CD14-positive monocyte (primary cell): ENCODE data around the gene FOXK2. TPM values are rescaled to one million over a fixed set of nuclear protein-coding genes. Genes with fewer than 3 reads are reported as not detected.
A peak's percentile ranks its signal among the peaks of the same experiment; 100 is the strongest.

ENCODE experiments used
- DNase-seq, 3 donors: peaks; one replicate each; pipeline ENCODE4 v3.0.0-alpha.2; 2011 to 2022
- H2AFZ ChIP-seq: 2 replicates; pipeline ENCODE4 v1.6.0; 2012; ENCODE audit warnings: mild to moderate bottlenecking, low read depth, low read length, inconsistent platforms; ENCODE audit not compliant: insufficient read depth, poor library complexity, severe bottlenecking
- H3K27ac ChIP-seq, 2 donors: 1 replicate in 1 of 2; 2 replicates in 1 of 2; pipeline ENCODE4 v1.5.1; 2012 to 2013; ENCODE audit warnings: low read length in 2 of 2, control low read depth in 1 of 2, inconsistent platforms in 1 of 2, low read depth in 1 of 2, mild to moderate bottlenecking in 1 of 2
- H3K27me3 ChIP-seq, 2 donors: one replicate each; pipeline versions ENCODE4 v1.6.0 to v1.6.1; 2011 to 2013; ENCODE audit warnings: low read length in 2 of 2; ENCODE audit not compliant: control insufficient read depth in 2 of 2, insufficient read depth in 2 of 2
- H3K36me3 ChIP-seq, 2 donors: replicated peaks in 1 of 2; 1 replicate in 1 of 2; 2 replicates in 1 of 2; pipeline versions ENCODE4 v1.5.1 to v1.6.1; 2012 to 2013; ENCODE audit warnings: low read length in 2 of 2, control low read depth in 1 of 2, inconsistent platforms in 1 of 2, mild to moderate bottlenecking in 1 of 2; ENCODE audit not compliant: insufficient read depth in 2 of 2, control insufficient read depth in 1 of 2
- H3K4me1 ChIP-seq, 2 donors: 1 replicate in 1 of 2; 2 replicates in 1 of 2; pipeline versions ENCODE4 v1.5.1 to v1.6.1; 2012 to 2013; ENCODE audit warnings: low read length in 2 of 2, control low read depth in 1 of 2, inconsistent platforms in 1 of 2, mild to moderate bottlenecking in 1 of 2, moderate library complexity in 1 of 2; ENCODE audit not compliant: insufficient read depth in 2 of 2, control insufficient read depth in 1 of 2
- H3K4me2 ChIP-seq: replicated peaks from 2 replicates; pipeline ENCODE3; 2012; ENCODE audit warnings: low read length, moderate library complexity, mild to moderate bottlenecking; ENCODE audit not compliant: poor library complexity, severe bottlenecking; ENCODE audit errors: extremely low read depth
- H3K4me3 ChIP-seq, 3 experiments: fragments of 200-600 bp in 1 of 3; sonication (generic) in 1 of 3; replicated peaks in 1 of 3; 1 replicate in 2 of 3; 2 replicates in 1 of 3; pipeline ENCODE4 v1.5.1; 2011 to 2013; ENCODE audit warnings: low read length in 3 of 3, mild to moderate bottlenecking in 3 of 3, control low read depth in 2 of 3, low read depth in 2 of 3, inconsistent platforms in 1 of 3, moderate library complexity in 1 of 3
- H3K79me2 ChIP-seq: 2 replicates; pipeline ENCODE4 v1.6.0; 2012; ENCODE audit warnings: mild to moderate bottlenecking, control low read depth, inconsistent platforms, low read length, moderate library complexity; ENCODE audit not compliant: insufficient read depth
- H3K9ac ChIP-seq: 2 replicates; pipeline ENCODE4 v1.6.0; 2017; ENCODE audit warnings: low read length, mild to moderate bottlenecking; ENCODE audit not compliant: insufficient read depth, poor library complexity, severe bottlenecking
- H3K9me3 ChIP-seq, 2 donors: replicated peaks in 1 of 2; 1 replicate in 1 of 2; 2 replicates in 1 of 2; pipeline versions ENCODE4 v1.5.1 to v1.6.1; 2012 to 2013; ENCODE audit warnings: low read length in 2 of 2, control low read depth in 1 of 2; ENCODE audit not compliant: control insufficient read depth in 1 of 2, insufficient read depth in 1 of 2
- H4K20me1 ChIP-seq: 2 replicates; pipeline ENCODE4 v1.6.0; 2012; ENCODE audit warnings: mild to moderate bottlenecking, low read length, control low read depth, moderate library complexity; ENCODE audit not compliant: insufficient read depth
- H3K27ac Mint-ChIP-seq, 7 donors: one replicate each; pipeline ENCODE4 v1.8.0; 2020; ENCODE audit warnings: mild to moderate bottlenecking in 7 of 7, mixed read lengths in 7 of 7, moderate library complexity in 6 of 7, inconsistent platforms in 2 of 7
- H3K27me3 Mint-ChIP-seq, 3 donors: one replicate each; pipeline ENCODE4 v1.8.0; 2021 to 2022; ENCODE audit warnings: low read depth in 3 of 3, mild to moderate bottlenecking in 3 of 3, mixed read lengths in 3 of 3, moderate library complexity in 3 of 3, inconsistent platforms in 1 of 3
- H3K36me3 Mint-ChIP-seq, 2 donors: one replicate each; pipeline ENCODE4 v1.8.0; 2020; ENCODE audit warnings: mixed read lengths in 2 of 2, inconsistent platforms in 1 of 2, mild to moderate bottlenecking in 1 of 2
- H3K4me1 Mint-ChIP-seq: one replicate; pipeline ENCODE4 v1.8.0; 2020; ENCODE audit warnings: mild to moderate bottlenecking, mixed read lengths
- H3K4me3 Mint-ChIP-seq, 2 donors: one replicate each; pipeline ENCODE4 v1.8.0; 2020; ENCODE audit warnings: mild to moderate bottlenecking in 2 of 2, mixed read lengths in 2 of 2, moderate library complexity in 1 of 2
- H3K9me3 Mint-ChIP-seq, 7 donors: one replicate each; pipeline ENCODE4 v1.8.0; 2020 to 2022; ENCODE audit warnings: mixed read lengths in 7 of 7, mild to moderate bottlenecking in 6 of 7, moderate library complexity in 6 of 7, inconsistent platforms in 2 of 7
- WGBS: methylation state at CpG from one replicate; pipeline ENCODE4 v1.1.5; 2013; ENCODE audit warnings: missing lambda C conversion rate; ENCODE audit not compliant: insufficient coverage; 5-methylcytosine and 5-hydroxymethylcytosine counted together
- intact Hi-C, 2 donors: fragments of 100-400 bp; cut with micrococcal nuclease; formaldehyde crosslinking; loops; one replicate each; pipeline versions ENCODE4 v1.15.0 to v1.15.1; 2023
- polyA plus RNA-seq, 3 donors: library from polyadenylated mRNA; depleted of rRNA in 1 of 3; unstranded in 2 of 3; stranded (reverse) in 1 of 3; fragments of 300-500 nt in 2 of 3; fragments of >200 nt in 1 of 3; fragmentation: Illumina TruSeq in 2 of 3; gene quantifications; 1 replicate in 2 of 3; 2 replicates in 1 of 3; pipeline ENCODE4 v1.2.3, GENCODE V29; 2012 to 2021
- TF ChIP-seq, protein P1 (sequence below): fragments of 200-600 bp; IDR thresholded peaks from one replicate; pipeline ENCODE4 v1.8.0; 2022; ENCODE audit warnings: antibody characterized with exemption, mild to moderate bottlenecking

Gene FOXK2
- polyA plus RNA-seq, 3 donors: 3.5 to 18.4 (median 4.7) TPM

GRCh38 chr17:82596837-82597672, 77.5 kb downstream of the FOXK2 start:
- H3K36me3 Mint-ChIP-seq: peaks cover 33 to 75% of the 10 kb centered on the region in 2 donors
- no peaks in the 10 kb centered on the region for H4K20me1 ChIP-seq
- no peak overlapping the region for H2AFZ ChIP-seq
- TF ChIP-seq, protein P1, sequence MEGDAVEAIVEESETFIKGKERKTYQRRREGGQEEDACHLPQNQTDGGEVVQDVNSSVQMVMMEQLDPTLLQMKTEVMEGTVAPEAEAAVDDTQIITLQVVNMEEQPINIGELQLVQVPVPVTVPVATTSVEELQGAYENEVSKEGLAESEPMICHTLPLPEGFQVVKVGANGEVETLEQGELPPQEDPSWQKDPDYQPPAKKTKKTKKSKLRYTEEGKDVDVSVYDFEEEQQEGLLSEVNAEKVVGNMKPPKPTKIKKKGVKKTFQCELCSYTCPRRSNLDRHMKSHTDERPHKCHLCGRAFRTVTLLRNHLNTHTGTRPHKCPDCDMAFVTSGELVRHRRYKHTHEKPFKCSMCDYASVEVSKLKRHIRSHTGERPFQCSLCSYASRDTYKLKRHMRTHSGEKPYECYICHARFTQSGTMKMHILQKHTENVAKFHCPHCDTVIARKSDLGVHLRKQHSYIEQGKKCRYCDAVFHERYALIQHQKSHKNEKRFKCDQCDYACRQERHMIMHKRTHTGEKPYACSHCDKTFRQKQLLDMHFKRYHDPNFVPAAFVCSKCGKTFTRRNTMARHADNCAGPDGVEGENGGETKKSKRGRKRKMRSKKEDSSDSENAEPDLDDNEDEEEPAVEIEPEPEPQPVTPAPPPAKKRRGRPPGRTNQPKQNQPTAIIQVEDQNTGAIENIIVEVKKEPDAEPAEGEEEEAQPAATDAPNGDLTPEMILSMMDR: no peak
- no peak overlapping the region for H3K9ac ChIP-seq
- 97% methylated on average over 27 of the region's 33 CpGs for WGBS
- DNase-seq: no peak
- peak overlapping the region in 1 of 7 donors; percentile 10 for H3K27ac Mint-ChIP-seq
- H3K79me2 ChIP-seq: no peaks in the 10 kb centered on the region
- no peaks in the 10 kb centered on the region for H3K27me3 ChIP-seq
- H3K4me1 Mint-ChIP-seq: peaks cover 26% of the 10 kb centered on the region
- H3K4me3 ChIP-seq: no peak overlapping the region
- no peak overlapping the region for H3K4me2 ChIP-seq
- H3K9me3 Mint-ChIP-seq: no peaks in the 10 kb centered on the region
- H3K27ac ChIP-seq: no peak overlapping the region
- intact Hi-C loops: no loop called here
- H3K36me3 ChIP-seq: peaks cover 52 to 65% of the 10 kb centered on the region in 2 donors
- H3K9me3 ChIP-seq: no peaks in the 10 kb centered on the region
- no peaks in the 10 kb centered on the region for H3K27me3 Mint-ChIP-seq
- H3K4me3 Mint-ChIP-seq: no peak overlapping the region
- peaks cover 21 to 24% of the 10 kb centered on the region in 2 donors for H3K4me1 ChIP-seq

- no peak overlapping the region for H3K9ac ChIP-seq
- no peak overlapping the region for H3K4me2 ChIP-seq
- no peak overlapping the region for H3K27ac ChIP-seq
- Mint-ChIP-seq H3K4me3 (no peak overlapping the region), H3K27me3 (no peaks in the 10 kb centered on the region), H3K9me3 (no peaks in the 10 kb centered on the region), H3K4me1 (peaks cover 21% of the 10 kb centered on the region), H3K36me3 (peaks cover 45 to 89% of the 10 kb centered on the region in 2 donors), H3K27ac (peak overlapping the region in 3 of 7 donors; percentile 31 to 45 (median 37))
- WGBS: 92% methylated on average over 19 of the region's 23 CpGs
- H3K27me3 ChIP-seq: no peaks in the 10 kb centered on the region
- intact Hi-C loops: no loop called here
- H3K4me3 ChIP-seq: no peak overlapping the region
- no peaks in the 10 kb centered on the region for H3K79me2 ChIP-seq
- TF ChIP-seq, protein P1: no peak
- H4K20me1 ChIP-seq: no peaks in the 10 kb centered on the region
- peaks cover 13 to 15% of the 10 kb centered on the region in 2 donors for H3K4me1 ChIP-seq
- no peaks in the 10 kb centered on the region for H3K9me3 ChIP-seq
- H2AFZ ChIP-seq: no peak overlapping the region
- DNase-seq: peak in 1 of 3 donors; percentile 36
- peaks cover 61 to 78% of the 10 kb centered on the region in 2 donors for H3K36me3 ChIP-seq
These were observed 79.0 kb downstream of the FOXK2 start for GRCh38 chr17:82598256-82599119.
